ENCODE data around the gene HOXD13.

HOXD13 gene

GRCh38 chr2:176121190-176122051 is 28.9 kb downstream of the HOXD13 start:
- DNase-seq, result no peak

GRCh38 chr2:176122052-176122682 is 29.6 kb downstream of the HOXD13 start:
- DNase-seq, result no peak

- no peak for DNase-seq
Observed at GRCh38 chr2:176122683-176123410, 30.3 kb downstream of the HOXD13 start, which contains the start of gene HOXD9. Gene HOXD9, plus strand, starts transcription at chr2:176122719. Its CDS starts 50 bp downstream, at chr2:176122769.

- no peak for DNase-seq
Observed at GRCh38 chr2:176123411-176124109, 31.0 kb downstream of the HOXD13 start.

GRCh38 chr2:176124110-176124946 is 31.8 kb downstream of the HOXD13 start:
- no peak for DNase-seq

- no peak for DNase-seq
Observed at GRCh38 chr2:176124947-176125771, 32.6 kb downstream of the HOXD13 start.

- no peak for DNase-seq
Observed at GRCh38 chr2:176125772-176126054, 33.2 kb downstream of the HOXD13 start.

- peak; percentile 59 to 68 for DNase-seq
Observed at GRCh38 chr2:176126929-176127773, 34.6 kb downstream of the HOXD13 start.

- DNase-seq, result no peak
Observed at GRCh38 chr2:176127774-176128072, 35.2 kb downstream of the HOXD13 start.

GRCh38 chr2:176128172-176128981 is 35.9 kb downstream of the HOXD13 start:
- no peak for DNase-seq

GRCh38 chr2:176128982-176129796 is 36.7 kb downstream of the HOXD13 start, which contains the start of gene HOXD8:
Gene HOXD8, plus strand, starts transcription at chr2:176129705. Its CDS starts 662 bp downstream, at chr2:176130367.
- DNase-seq, result no peak

GRCh38 chr2:176129813-176130146 is 37.3 kb downstream of the HOXD13 start:
- DNase-seq, result no peak

- DNase-seq, result no peak
Observed at GRCh38 chr2:176130147-176130956, 37.8 kb downstream of the HOXD13 start.

GRCh38 chr2:176130957-176131847 is 38.7 kb downstream of the HOXD13 start:
- no peak for DNase-seq

GRCh38 chr2:176131848-176132158 is 39.3 kb downstream of the HOXD13 start:
- DNase-seq, result no peak

All from CD4-positive, alpha-beta T cell treated with Interleukin-4 for 1 hour (primary cell).